ENCODE measurements around the gene PACSIN2.

GRCh38 chr22:42905217-42905616, 109.7 kb downstream of the PACSIN2 start:
- TF ChIP-seq, protein P1, sequence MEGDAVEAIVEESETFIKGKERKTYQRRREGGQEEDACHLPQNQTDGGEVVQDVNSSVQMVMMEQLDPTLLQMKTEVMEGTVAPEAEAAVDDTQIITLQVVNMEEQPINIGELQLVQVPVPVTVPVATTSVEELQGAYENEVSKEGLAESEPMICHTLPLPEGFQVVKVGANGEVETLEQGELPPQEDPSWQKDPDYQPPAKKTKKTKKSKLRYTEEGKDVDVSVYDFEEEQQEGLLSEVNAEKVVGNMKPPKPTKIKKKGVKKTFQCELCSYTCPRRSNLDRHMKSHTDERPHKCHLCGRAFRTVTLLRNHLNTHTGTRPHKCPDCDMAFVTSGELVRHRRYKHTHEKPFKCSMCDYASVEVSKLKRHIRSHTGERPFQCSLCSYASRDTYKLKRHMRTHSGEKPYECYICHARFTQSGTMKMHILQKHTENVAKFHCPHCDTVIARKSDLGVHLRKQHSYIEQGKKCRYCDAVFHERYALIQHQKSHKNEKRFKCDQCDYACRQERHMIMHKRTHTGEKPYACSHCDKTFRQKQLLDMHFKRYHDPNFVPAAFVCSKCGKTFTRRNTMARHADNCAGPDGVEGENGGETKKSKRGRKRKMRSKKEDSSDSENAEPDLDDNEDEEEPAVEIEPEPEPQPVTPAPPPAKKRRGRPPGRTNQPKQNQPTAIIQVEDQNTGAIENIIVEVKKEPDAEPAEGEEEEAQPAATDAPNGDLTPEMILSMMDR (IDR thresholded peaks at IDR 0.05) = no peak
- TF ChIP-seq POLR2A (IDR thresholded peaks at IDR 0.05) = no peak

Data from esophagus squamous epithelium (tissue), 4 donors.